Endothelial cell of umbilical vein (primary cell): ENCODE data around the gene MIS18A. TPM values are rescaled to one million over a fixed set of nuclear protein-coding genes. Genes with fewer than 3 reads are reported as not detected.

Source experiments
- BruUV-seq: library from RNA; stranded (reverse); fragments of 400-500 nt; replicated peaks from 2 replicates; lab custom pipeline; 2021; lab: Mats Ljungman, UMichigan
- CTCF ChIA-PET: fragments of 300-600, 350-600 bp; sonication (Branson Sonifier 250); formaldehyde crosslinking; loops from one replicate; lab custom pipeline; 2021; ENCODE audit warnings: antibody characterized with exemption, inconsistent platforms; lab: Charles Lee
- POLR2A ChIA-PET: fragments of 300-600, 350-600 bp; sonication (Branson Sonifier 250); formaldehyde crosslinking; loops from one replicate; lab custom pipeline; 2021; ENCODE audit warnings: antibody characterized with exemption, inconsistent platforms; lab: Charles Lee
- DNase-seq: peaks from one replicate; pipeline ENCODE4 v3.0.0-alpha.2; 2011; ENCODE audit warnings: low read depth, low spot score
- FAIRE-seq: peaks from 2 replicates; lab custom pipeline; 2011; peaks lifted over from hg19 to GRCh38; lab: Jason Lieb, UNC
- H2AFZ ChIP-seq: 2 replicates; pipeline ENCODE4 v1.6.0; 2012; ENCODE audit warnings: low read depth, low read length, control low read depth, inconsistent platforms
- H3K27ac ChIP-seq: 2 replicates; pipeline ENCODE4 v1.5.1; 2011; ENCODE audit warnings: low read depth, mild to moderate bottlenecking, control low read depth, low read length, moderate library complexity; ENCODE audit not compliant: insufficient read depth
- H3K27me3 ChIP-seq, 2 experiments: 2 replicates each; pipeline versions ENCODE4 v1.6.0 to v1.6.1; 2011; ENCODE audit warnings: low read length in 2 of 2, mixed read lengths in 1 of 2; ENCODE audit not compliant: control insufficient read depth in 2 of 2, insufficient read depth in 2 of 2
- H3K36me3 ChIP-seq, 2 experiments: 2 replicates in 1 of 2; 3 replicates in 1 of 2; pipeline ENCODE4 v1.5.1; 2011; ENCODE audit warnings: low read length in 2 of 2, mild to moderate bottlenecking in 1 of 2, moderate library complexity in 1 of 2; ENCODE audit not compliant: control insufficient read depth in 2 of 2, insufficient read depth in 2 of 2; ENCODE audit errors: extremely low read depth in 1 of 2
- H3K4me1 ChIP-seq: 3 replicates; pipeline ENCODE4 v1.5.1; 2011; ENCODE audit warnings: mild to moderate bottlenecking, low read length; ENCODE audit not compliant: control insufficient read depth, insufficient read depth; ENCODE audit errors: extremely low read depth
- H3K4me2 ChIP-seq: 2 replicates; pipeline ENCODE4 v1.6.1; 2011; ENCODE audit warnings: low read length, control low read depth, mixed read lengths; ENCODE audit not compliant: insufficient read depth
- H3K4me3 ChIP-seq, 3 experiments: fragments of 200-600 bp in 1 of 3; sonication (generic), shearing (Covaris generic) in 1 of 3; replicated peaks in 1 of 3; 2 replicates each; pipeline ENCODE4 v1.5.1; 2011 to 2016; ENCODE audit warnings: control low read depth in 3 of 3, low read length in 3 of 3, mild to moderate bottlenecking in 2 of 3, inconsistent platforms in 1 of 3, low read depth in 1 of 3, moderate library complexity in 1 of 3; ENCODE audit not compliant: insufficient read depth in 1 of 3
- H3K79me2 ChIP-seq: 2 replicates; pipeline ENCODE4 v1.6.0; 2012; ENCODE audit warnings: low read length, inconsistent platforms; ENCODE audit not compliant: control insufficient read depth, insufficient read depth
- H3K9ac ChIP-seq: replicated peaks from 2 replicates; pipeline ENCODE3; 2011; ENCODE audit warnings: low read length, control low read depth; ENCODE audit not compliant: insufficient read depth; ENCODE audit errors: extremely low read depth
- H3K9me1 ChIP-seq: replicated peaks from 3 replicates; pipeline ENCODE4 v1.6.0; 2011; ENCODE audit warnings: mild to moderate bottlenecking, low read length; ENCODE audit not compliant: control insufficient read depth, insufficient read depth; ENCODE audit errors: extremely low read depth
- H3K9me3 ChIP-seq: replicated peaks from 2 replicates; pipeline ENCODE4 v1.5.1; 2012; ENCODE audit warnings: low read length, inconsistent platforms; ENCODE audit not compliant: control insufficient read depth, insufficient read depth
- H4K20me1 ChIP-seq: replicated peaks from 2 replicates; pipeline ENCODE3; 2011; ENCODE audit warnings: mild to moderate bottlenecking, low read length; ENCODE audit not compliant: control insufficient read depth, insufficient read depth; ENCODE audit errors: extremely low read depth
- EZH2 ChIP-seq: IDR thresholded peaks from 2 replicates; pipeline ENCODE4 v1.6.1; 2012; ENCODE audit warnings: borderline replicate concordance, low read depth, mild to moderate bottlenecking, moderate library complexity, low read length, inconsistent platforms; ENCODE audit not compliant: severe bottlenecking
- FOS ChIP-seq: IDR thresholded peaks from 2 replicates; pipeline ENCODE4 v1.6.1; 2011; ENCODE audit warnings: mild to moderate bottlenecking, low read length, moderate library complexity, borderline replicate concordance; ENCODE audit not compliant: insufficient read depth
- GATA2 ChIP-seq: IDR thresholded peaks from 2 replicates; pipeline ENCODE4 v1.7.0; 2011; ENCODE audit warnings: low read depth, mild to moderate bottlenecking, moderate library complexity, mixed read lengths, low read length; ENCODE audit not compliant: insufficient read length, insufficient read depth
- JUN ChIP-seq: IDR thresholded peaks from 2 replicates; pipeline ENCODE4 v1.6.1; 2011; ENCODE audit warnings: borderline replicate concordance, low read depth; ENCODE audit not compliant: insufficient read length, insufficient read depth
- MAX ChIP-seq: IDR thresholded peaks from 2 replicates; pipeline ENCODE4 v1.6.1; 2011; ENCODE audit not compliant: insufficient read depth, insufficient read length
- MYC ChIP-seq: IDR thresholded peaks from one replicate; pipeline ENCODE4 v1.6.1; 2011; ENCODE audit warnings: mild to moderate bottlenecking, low read depth, low read length
- POLR2A ChIP-seq: IDR thresholded peaks from 2 replicates; pipeline ENCODE4 v1.6.1; 2012; ENCODE audit warnings: low read depth, mild to moderate bottlenecking, control low read depth, low read length
- POLR2AphosphoS5 ChIP-seq: IDR thresholded peaks from 2 replicates; pipeline ENCODE4 v1.6.1; 2012; ENCODE audit warnings: low read depth, mild to moderate bottlenecking, control low read depth, low read length, moderate library complexity; ENCODE audit not compliant: insufficient read depth
- dilution Hi-C: fragments of 300-500 bp; cut with MboI; formaldehyde crosslinking; loops from one replicate; pipeline ENCODE4 v1.15.0; 2019; ENCODE audit warnings: low sequenced_read_pairs; ENCODE audit not compliant: extremely low pct_ligation_motif_present
- intact Hi-C: fragments of 100-400 bp; cut with micrococcal nuclease; formaldehyde crosslinking; loops from one replicate; pipeline ENCODE4 v1.10.0; 2022
- polyA plus RNA-seq, 4 experiments: library from polyadenylated mRNA; depleted of rRNA in 3 of 4; stranded (reverse) in 3 of 4; unstranded in 1 of 4; fragments of >200 nt; gene quantifications; 2 replicates each; pipeline versions ENCODE4 v1.2.1 to v1.2.3, GENCODE V29; 2011 to 2012; ENCODE audit warnings: missing spikeins in 1 of 4
- total RNA-seq: library from RNA; stranded (reverse); gene quantifications from 2 replicates; pipeline ENCODE4 v1.2.3, GENCODE V29; 2021
- TF ChIP-seq, protein P1 (sequence below), 2 donors: IDR thresholded peaks; 1 replicate in 1 of 2; 2 replicates in 1 of 2; pipeline ENCODE4 v1.5.1; 2011; ENCODE audit warnings: low read length in 2 of 2, mild to moderate bottlenecking in 2 of 2, moderate library complexity in 2 of 2, control low read depth in 1 of 2, inconsistent platforms in 1 of 2, low read depth in 1 of 2; ENCODE audit not compliant: insufficient read depth in 1 of 2; ENCODE audit errors: extremely low read depth in 1 of 2

Gene MIS18A
- total and polyA plus RNA-seq, 2 donors (not counting 3 experiments of a cell fraction or from before 2014, with no cell fraction given): 7.9 to 19.7 TPM

DNA sequence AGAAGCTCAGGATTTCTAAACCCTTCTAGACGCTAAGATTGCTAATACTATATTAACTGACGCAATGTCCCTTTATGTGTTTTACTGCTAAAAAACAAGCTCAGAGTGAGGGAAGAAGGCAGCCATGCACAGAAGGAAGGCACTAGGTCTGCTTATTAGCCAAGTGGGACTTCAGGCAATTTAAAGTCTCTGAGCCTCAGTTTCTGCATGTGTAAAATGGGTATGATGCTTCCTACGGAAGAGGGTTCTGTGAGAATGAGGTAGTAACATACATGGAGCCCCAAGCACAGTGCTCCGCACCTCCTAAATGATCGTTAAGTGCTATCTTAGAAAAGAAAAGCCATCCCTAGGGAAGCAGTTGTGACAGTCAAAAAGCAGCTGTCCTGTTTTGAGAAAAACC is 16.9 kb downstream of the MIS18A start:
- TF ChIP-seq MAX: no peak
- TF ChIP-seq FOS: no peak
- no peak for TF ChIP-seq JUN
- no peak for TF ChIP-seq GATA2
- TF ChIP-seq MYC: no peak
- no peaks in the 10 kb centered on the region for H3K27me3 ChIP-seq
- no peak for DNase-seq
- H3K9me3 ChIP-seq: no peaks in the 10 kb centered on the region
- H3K27ac ChIP-seq: no peak overlapping the region
- no TSS peak for BruUV-seq
- H3K79me2 ChIP-seq: no peaks in the 10 kb centered on the region
- no peak overlapping the region for H2AFZ ChIP-seq
- ChIA-PET CTCF (interaction anchor here (0.8 to 3.6 kb wide), 4 partner anchors 13 to 476 kb away, joined by 3 to 17 read pairs (median 6); no protein-coding TSS in a partner anchor), POLR2A (no interaction called here)
- H3K9me1 ChIP-seq: no peaks in the 10 kb centered on the region
- no peak overlapping the region for H3K4me2 ChIP-seq
- no peak overlapping the region for H3K4me3 ChIP-seq
- FAIRE-seq: no peak
- dilution Hi-C loops: no loop called here
- no peaks in the 10 kb centered on the region for H4K20me1 ChIP-seq
- H3K4me1 ChIP-seq: peaks cover 8% of the 10 kb centered on the region
- intact Hi-C loops: no loop called here
- peaks cover 0 to under 1% of the 10 kb centered on the region in 2 experiments for H3K36me3 ChIP-seq
- no peak overlapping the region for H3K9ac ChIP-seq

GRCh38 chr21:32260130-32260529 is 18.7 kb downstream of the MIS18A start:
- TF ChIP-seq MYC (no peak), MAX (no peak), POLR2AphosphoS5 (no peak), POLR2A (no peak), FOS (no peak), GATA2 (no peak), JUN (no peak), EZH2 (no peak)
- TF ChIP-seq, protein P1, sequence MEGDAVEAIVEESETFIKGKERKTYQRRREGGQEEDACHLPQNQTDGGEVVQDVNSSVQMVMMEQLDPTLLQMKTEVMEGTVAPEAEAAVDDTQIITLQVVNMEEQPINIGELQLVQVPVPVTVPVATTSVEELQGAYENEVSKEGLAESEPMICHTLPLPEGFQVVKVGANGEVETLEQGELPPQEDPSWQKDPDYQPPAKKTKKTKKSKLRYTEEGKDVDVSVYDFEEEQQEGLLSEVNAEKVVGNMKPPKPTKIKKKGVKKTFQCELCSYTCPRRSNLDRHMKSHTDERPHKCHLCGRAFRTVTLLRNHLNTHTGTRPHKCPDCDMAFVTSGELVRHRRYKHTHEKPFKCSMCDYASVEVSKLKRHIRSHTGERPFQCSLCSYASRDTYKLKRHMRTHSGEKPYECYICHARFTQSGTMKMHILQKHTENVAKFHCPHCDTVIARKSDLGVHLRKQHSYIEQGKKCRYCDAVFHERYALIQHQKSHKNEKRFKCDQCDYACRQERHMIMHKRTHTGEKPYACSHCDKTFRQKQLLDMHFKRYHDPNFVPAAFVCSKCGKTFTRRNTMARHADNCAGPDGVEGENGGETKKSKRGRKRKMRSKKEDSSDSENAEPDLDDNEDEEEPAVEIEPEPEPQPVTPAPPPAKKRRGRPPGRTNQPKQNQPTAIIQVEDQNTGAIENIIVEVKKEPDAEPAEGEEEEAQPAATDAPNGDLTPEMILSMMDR (IDR thresholded peaks at IDR 0.05; ENCODE audit: extremely low read depth in 1 of 2, insufficient read depth in 1 of 2, low read depth in 1 of 2, low read length in 2 of 2): no peak
- no peak overlapping the region for H3K27ac ChIP-seq
- no peak overlapping the region for H2AFZ ChIP-seq
- H3K27me3 ChIP-seq: peaks cover 0 to 1% of the 10 kb centered on the region in 2 experiments
- no peak overlapping the region for H3K4me3 ChIP-seq
- intact Hi-C loops (no loop called here), dilution Hi-C loops (no loop called here)
- no peak overlapping the region for H3K9ac ChIP-seq
- peaks cover 13% of the 10 kb centered on the region for H3K4me1 ChIP-seq
- H3K4me2 ChIP-seq: no peak overlapping the region
- H3K9me3 ChIP-seq: no peaks in the 10 kb centered on the region
- no peak for FAIRE-seq
- BruUV-seq: no TSS peak
- ChIA-PET CTCF (interaction anchor here (4.9 to 5.4 kb wide), 3 partner anchors 163 to 474 kb away, joined by 84 to 208 read pairs (median 129); partner anchors contain the start of gene HUNK), POLR2A (no interaction called here)
- no peaks in the 10 kb centered on the region for H3K36me3 ChIP-seq
- no peaks in the 10 kb centered on the region for H4K20me1 ChIP-seq
- no peaks in the 10 kb centered on the region for H3K9me1 ChIP-seq
- no peaks in the 10 kb centered on the region for H3K79me2 ChIP-seq
- no peak for DNase-seq
